Activated T-helper 1 cell treated with Interleukin-2 at 50 U/mL for 16 hours (primary cell): ENCODE results near the gene SELENOV.

ENCODE experiments used
- DNase-seq: peaks from one replicate; pipeline ENCODE4 v3.0.0-alpha.2; 2020; ENCODE audit warnings: low read depth

SELENOV gene

DNA sequence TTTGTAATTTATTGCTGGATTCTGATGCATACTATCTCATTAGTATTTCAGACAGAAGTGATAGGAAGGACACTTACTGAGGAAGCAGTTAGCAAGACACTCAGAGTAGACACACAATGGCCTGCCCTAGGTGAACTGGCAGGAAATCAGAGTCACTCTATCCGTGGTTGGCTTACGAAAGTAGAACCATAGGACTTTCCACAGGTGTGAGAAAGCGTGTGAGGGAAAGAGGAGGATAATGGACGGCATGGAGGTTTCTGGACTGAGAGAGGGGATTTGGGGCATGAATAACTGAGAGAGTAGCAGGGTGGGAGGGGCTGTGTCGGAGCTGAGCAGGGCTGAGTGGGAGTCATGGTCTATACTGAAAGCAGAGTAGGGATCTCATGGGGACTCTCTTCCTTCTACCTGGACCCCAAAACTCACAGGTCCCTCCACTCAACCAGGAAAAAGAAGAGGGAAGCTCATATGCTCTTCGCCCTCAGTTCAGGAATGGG is 43.7 kb downstream of the SELENOV start:
- DNase-seq: no peak

DNA sequence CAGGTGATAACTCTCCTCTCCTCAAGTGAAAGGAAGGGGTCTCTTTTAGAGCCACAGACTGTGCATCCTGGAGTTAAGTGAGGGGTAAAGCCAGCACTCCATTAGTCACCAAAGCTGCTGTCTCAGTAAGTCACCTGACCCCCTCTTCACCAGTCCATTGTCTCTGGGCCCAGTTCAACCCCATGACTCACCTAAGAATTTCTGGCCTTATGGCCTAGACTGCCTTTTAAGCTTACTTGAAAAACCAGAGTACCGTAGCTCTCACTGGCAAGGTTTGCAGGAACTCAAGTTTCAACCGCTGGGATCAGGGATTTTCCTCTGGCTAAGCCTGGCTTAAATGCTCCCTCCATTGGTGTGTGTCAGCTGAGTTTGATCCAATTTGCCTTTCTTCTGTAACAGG is 48.5 kb downstream of the SELENOV start:
- DNase-seq: no peak

DNA sequence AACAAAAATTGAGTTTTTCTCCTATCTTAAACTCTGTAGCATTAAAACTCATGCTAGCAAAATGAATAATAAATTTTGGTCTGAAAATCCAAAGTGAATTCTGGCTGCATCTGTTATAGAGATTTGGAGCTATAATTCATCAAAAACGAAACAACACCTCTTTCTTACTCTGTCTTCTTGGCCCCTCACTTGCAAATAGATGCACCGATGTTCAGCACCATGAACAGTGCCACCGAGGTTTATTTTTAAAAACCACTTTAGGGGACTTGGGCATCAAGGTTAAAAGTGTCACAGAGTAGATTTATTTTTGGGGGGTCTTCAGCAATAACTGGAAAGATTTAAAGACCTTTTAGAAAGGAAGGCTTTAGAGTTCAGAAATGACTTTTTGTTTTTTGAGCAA is 51.1 kb downstream of the SELENOV start:
- DNase-seq: no peak

DNA sequence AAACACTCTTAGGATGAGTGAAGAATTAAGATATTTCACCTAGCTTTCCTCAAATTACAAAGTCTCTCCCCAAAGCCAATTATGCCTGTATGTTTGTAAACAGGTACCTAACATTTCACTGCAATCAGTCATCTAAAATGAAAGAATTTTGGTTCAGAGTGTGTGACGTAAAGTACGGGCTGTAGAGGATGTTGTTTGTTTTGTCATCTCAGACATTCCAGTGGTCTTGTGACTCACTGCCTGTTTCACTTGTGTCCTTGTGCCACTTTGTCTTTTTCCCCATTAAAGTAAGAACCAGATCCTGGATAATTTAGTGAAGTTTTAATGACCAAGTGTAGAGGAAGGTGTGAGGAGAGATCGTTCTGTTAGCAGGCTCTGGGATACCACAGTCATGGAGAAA is 53.7 kb downstream of the SELENOV start:
- DNase-seq: no peak
